HT1080 (cell line): ENCODE data around the gene ZCCHC17. TPM values are rescaled to one million over a fixed set of nuclear protein-coding genes. Genes with fewer than 3 reads are reported as not detected.

Source experiments
- total RNA-seq: library from RNA; depleted of rRNA; stranded (reverse); fragments of >200 nt; shearing (Covaris generic); gene quantifications from 2 replicates; pipeline ENCODE4 v1.2.3, GENCODE V29; 2014; rRNA removed

ZCCHC17 gene
- total RNA-seq, 1 experiment from 2014 or later, result 25.6 TPM

Other genes with a start within 250 kb of the ZCCHC17 start
- 32.6 and 43.7 TPM in 2 replicates for gene PUM1, start 231.3 kb upstream of the ZCCHC17 start, total RNA-seq
- gene NKAIN1, start 57.1 kb upstream of the ZCCHC17 start, total RNA-seq, result 0.58 TPM in 1 of 2 replicates, not detected in the other
- 163 and 207 TPM in 2 replicates for gene SNRNP40, start 244 bp upstream of the ZCCHC17 start, total RNA-seq
- not detected in 2 replicates for gene FABP3, start 76.0 kb downstream of the ZCCHC17 start, total RNA-seq
- gene SERINC2, start 116.2 kb downstream of the ZCCHC17 start, total RNA-seq, result 9.8 and 14.6 TPM in 2 replicates